Right lobe of liver (tissue), 4 donors: ENCODE measurements around the gene ASGR1.

ENCODE experiments used
- CTCF ChIP-seq, 4 donors: fragments of 200-600 bp in 3 of 4; fragments of 450-650 bp in 1 of 4; IDR thresholded peaks; one replicate each; pipeline versions ENCODE4 v1.5.1 to v1.8.0; 2016 to 2022; ENCODE audit warnings: antibody characterized with exemption in 4 of 4, mild to moderate bottlenecking in 2 of 4
- POLR2A ChIP-seq: fragments of 450-650 bp; IDR thresholded peaks from one replicate; pipeline ENCODE4 v1.6.1; 2017; ENCODE audit warnings: antibody characterized with exemption, mild to moderate bottlenecking
- donor health status: DM: no; HTN: no; CAD: no.
- donor health status: DM: no; HTN: no; CAD: no.
- donor health status: DM: no; HTN: yes; CAD: no.

- TF ChIP-seq CTCF (IDR thresholded peaks at IDR 0.05) (no peak), POLR2A (no peak)
Measured at GRCh38 chr17:7204336-7204735, 25.2 kb upstream of the ASGR1 start.
